ENCODE data around the gene SPOCK1. TPM values are rescaled to one million over a fixed set of nuclear protein-coding genes. Genes with fewer than 3 reads are reported as not detected.

Gene SPOCK1
- total RNA-seq, 1 experiment from 2014 or later = 4.0 TPM

GRCh38 chr5:137318027-137318426 lies 181.1 kb downstream of the SPOCK1 start:
- DNase-seq (ENCODE audit: low spot score) = no peak
- intact Hi-C loops (cut with micrococcal nuclease; ENCODE audit: unreplicated experiment) = no loop called here
- no peak for TF ChIP-seq EZH2 (IDR thresholded peaks at IDR 0.05; ENCODE audit: borderline replicate concordance, low read depth, low read length, poor library complexity, severe bottlenecking)
- TF ChIP-seq, protein P1, sequence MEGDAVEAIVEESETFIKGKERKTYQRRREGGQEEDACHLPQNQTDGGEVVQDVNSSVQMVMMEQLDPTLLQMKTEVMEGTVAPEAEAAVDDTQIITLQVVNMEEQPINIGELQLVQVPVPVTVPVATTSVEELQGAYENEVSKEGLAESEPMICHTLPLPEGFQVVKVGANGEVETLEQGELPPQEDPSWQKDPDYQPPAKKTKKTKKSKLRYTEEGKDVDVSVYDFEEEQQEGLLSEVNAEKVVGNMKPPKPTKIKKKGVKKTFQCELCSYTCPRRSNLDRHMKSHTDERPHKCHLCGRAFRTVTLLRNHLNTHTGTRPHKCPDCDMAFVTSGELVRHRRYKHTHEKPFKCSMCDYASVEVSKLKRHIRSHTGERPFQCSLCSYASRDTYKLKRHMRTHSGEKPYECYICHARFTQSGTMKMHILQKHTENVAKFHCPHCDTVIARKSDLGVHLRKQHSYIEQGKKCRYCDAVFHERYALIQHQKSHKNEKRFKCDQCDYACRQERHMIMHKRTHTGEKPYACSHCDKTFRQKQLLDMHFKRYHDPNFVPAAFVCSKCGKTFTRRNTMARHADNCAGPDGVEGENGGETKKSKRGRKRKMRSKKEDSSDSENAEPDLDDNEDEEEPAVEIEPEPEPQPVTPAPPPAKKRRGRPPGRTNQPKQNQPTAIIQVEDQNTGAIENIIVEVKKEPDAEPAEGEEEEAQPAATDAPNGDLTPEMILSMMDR (conservative IDR thresholded peaks at IDR 0.05; ENCODE audit: low read depth, low read length) = no peak
- CTCF ChIA-PET = no interaction called here
- H3K4me1 ChIP-seq (ENCODE audit: insufficient read depth, low read length, poor library complexity, severe bottlenecking) = no peaks in the 10 kb centered on the region
- H3K9me3 ChIP-seq (ENCODE audit: low read depth, low read length, poor library complexity, severe bottlenecking) = no peaks in the 10 kb centered on the region
- peaks cover 14% of the 10 kb centered on the region for H3K27me3 ChIP-seq (replicated peaks; ENCODE audit: insufficient read depth, low read depth, low read length, poor library complexity)
- no peak overlapping the region for H3K27ac ChIP-seq (ENCODE audit: low read depth, low read length, poor library complexity, severe bottlenecking)
- POLR2A ChIA-PET (ENCODE audit: low non-redundant PET) = no interaction called here
- H3K4me3 ChIP-seq (ENCODE audit: low read depth, low read length, poor library complexity, severe bottlenecking) = no peak overlapping the region
- H3K36me3 ChIP-seq (ENCODE audit: insufficient read depth, low read length, poor library complexity, severe bottlenecking) = no peaks in the 10 kb centered on the region
- no TSS peak for BruUV-seq (replicated peaks)

- intact Hi-C loops (cut with micrococcal nuclease; ENCODE audit: unreplicated experiment) = no loop called here
- DNase-seq (ENCODE audit: low spot score) = no peak
- Histone ChIP-seq H3K4me1 (ENCODE audit: insufficient read depth, low read length, poor library complexity, severe bottlenecking) (no peaks in the 10 kb centered on the region), H3K36me3 (ENCODE audit: insufficient read depth, low read length, poor library complexity, severe bottlenecking) (no peaks in the 10 kb centered on the region), H3K9me3 (ENCODE audit: low read depth, low read length, poor library complexity, severe bottlenecking) (no peaks in the 10 kb centered on the region), H3K27me3 (replicated peaks; ENCODE audit: insufficient read depth, low read depth, low read length, poor library complexity) (peaks cover 14% of the 10 kb centered on the region), H3K4me3 (ENCODE audit: low read depth, low read length, poor library complexity, severe bottlenecking) (no peak overlapping the region), H3K27ac (ENCODE audit: low read depth, low read length, poor library complexity, severe bottlenecking) (no peak overlapping the region)
- TF ChIP-seq EZH2 (IDR thresholded peaks at IDR 0.05; ENCODE audit: borderline replicate concordance, low read depth, low read length, poor library complexity, severe bottlenecking) = no peak
- TF ChIP-seq, protein P1 (conservative IDR thresholded peaks at IDR 0.05; ENCODE audit: low read depth, low read length) = no peak
- ChIA-PET POLR2A (ENCODE audit: low non-redundant PET) (no interaction called here), CTCF (no interaction called here)
- BruUV-seq (replicated peaks) = no TSS peak
Observed at GRCh38 chr5:137316346-137316736, 182.8 kb downstream of the SPOCK1 start.

GRCh38 chr5:137315534-137316345 lies 183.4 kb downstream of the SPOCK1 start:
- POLR2A ChIA-PET (ENCODE audit: low non-redundant PET) = no interaction called here
- no TSS peak for BruUV-seq (replicated peaks)
- Histone ChIP-seq H3K9me3 (ENCODE audit: low read depth, low read length, poor library complexity, severe bottlenecking) (no peaks in the 10 kb centered on the region), H3K27ac (ENCODE audit: low read depth, low read length, poor library complexity, severe bottlenecking) (no peak overlapping the region), H3K4me3 (ENCODE audit: low read depth, low read length, poor library complexity, severe bottlenecking) (no peak overlapping the region), H3K4me1 (ENCODE audit: insufficient read depth, low read length, poor library complexity, severe bottlenecking) (no peaks in the 10 kb centered on the region), H3K27me3 (replicated peaks; ENCODE audit: insufficient read depth, low read depth, low read length, poor library complexity) (peaks cover 14% of the 10 kb centered on the region), H3K36me3 (ENCODE audit: insufficient read depth, low read length, poor library complexity, severe bottlenecking) (no peaks in the 10 kb centered on the region)
- peak; percentile 3 for DNase-seq (ENCODE audit: low spot score)
- intact Hi-C loops (cut with micrococcal nuclease; ENCODE audit: unreplicated experiment) = no loop called here
- CTCF ChIA-PET = no interaction called here
- TF ChIP-seq, protein P1 (conservative IDR thresholded peaks at IDR 0.05; ENCODE audit: low read depth, low read length) = no peak
- TF ChIP-seq EZH2 (IDR thresholded peaks at IDR 0.05; ENCODE audit: borderline replicate concordance, low read depth, low read length, poor library complexity, severe bottlenecking) = no peak

Data from A673 (cell line).